ENCODE results near the gene TCAP.

TCAP gene

GRCh38 chr17:39648616-39649366 is 16.4 kb upstream of the TCAP start:
- no peak for DNase-seq (ENCODE audit: low read depth, low spot score)

- DNase-seq (ENCODE audit: low read depth, low spot score) = no peak
Measured at GRCh38 chr17:39650121-39650579, 15.0 kb upstream of the TCAP start.

- DNase-seq (ENCODE audit: low read depth, low spot score) = no peak
Measured at GRCh38 chr17:39651923-39652586, 13.1 kb upstream of the TCAP start.

GRCh38 chr17:39652587-39653315 is 12.4 kb upstream of the TCAP start:
- no peak for DNase-seq (ENCODE audit: low read depth, low spot score)

- DNase-seq (ENCODE audit: low read depth, low spot score) = no peak
Measured at GRCh38 chr17:39653316-39653661, 11.9 kb upstream of the TCAP start.

GRCh38 chr17:39653662-39654331 is 11.4 kb upstream of the TCAP start:
- DNase-seq (ENCODE audit: low read depth, low spot score) = no peak

- DNase-seq (ENCODE audit: low read depth, low spot score) = no peak
Measured at GRCh38 chr17:39655105-39655504, 10.0 kb upstream of the TCAP start.

GRCh38 chr17:39658346-39658745 is 6.8 kb upstream of the TCAP start:
- DNase-seq (ENCODE audit: low read depth, low spot score) = no peak

- no peak for DNase-seq (ENCODE audit: low read depth, low spot score)
Measured at GRCh38 chr17:39658760-39659159, 6.4 kb upstream of the TCAP start.

GRCh38 chr17:39659279-39660010 is 5.7 kb upstream of the TCAP start:
- no peak for DNase-seq (ENCODE audit: low read depth, low spot score)

- DNase-seq (ENCODE audit: low read depth, low spot score) = no peak
Measured at GRCh38 chr17:39660011-39660360, 5.2 kb upstream of the TCAP start.

GRCh38 chr17:39660397-39661385 is 4.5 kb upstream of the TCAP start:
- no peak for DNase-seq (ENCODE audit: low read depth, low spot score)

- DNase-seq (ENCODE audit: low read depth, low spot score) = no peak
Measured at GRCh38 chr17:39661744-39662541, 3.2 kb upstream of the TCAP start.

- no peak for DNase-seq (ENCODE audit: low read depth, low spot score)
Measured at GRCh38 chr17:39662551-39663339, 2.4 kb upstream of the TCAP start.

GRCh38 chr17:39663340-39663687 is 1.8 kb upstream of the TCAP start:
- DNase-seq (ENCODE audit: low read depth, low spot score) = no peak

- no peak for DNase-seq (ENCODE audit: low read depth, low spot score)
Measured at GRCh38 chr17:39663688-39664580, 1.2 kb upstream of the TCAP start.

GRCh38 chr17:39665642-39666224 is 584 bp downstream of the TCAP start:
- DNase-seq (ENCODE audit: low read depth, low spot score) = no peak

Measured in smooth muscle cell of the brain vasculature (primary cell).